GM12878 (cell line): ENCODE measurements around the gene MAEL. TPM values are rescaled to one million over a fixed set of nuclear protein-coding genes. Genes with fewer than 3 reads are reported as not detected.

ENCODE experiments used
- ATAC-seq: fragments of 200-7000 bp; cut with Tn5 transposase; 3 replicates; pipeline ENCODE4 v1.9.1; 2020; ENCODE audit warnings: mild to moderate bottlenecking, moderate library complexity
- BruUV-seq: library from RNA; stranded (reverse); fragments of 400-500 nt; replicated peaks from 2 replicates; lab custom pipeline; 2021; lab: Mats Ljungman, UMichigan
- CTCF ChIA-PET: fragments of 300-600 bp; sonication (Branson Sonifier 250); formaldehyde crosslinking; extraction: SDS; loops from one replicate; lab custom pipeline; 2021; ENCODE audit warnings: inconsistent platforms; lab: Yijun Ruan, JAX
- POLR2A ChIA-PET: fragments of 350-600 bp; formaldehyde crosslinking; extraction: SDS; loops from one replicate; lab custom pipeline; 2021; ENCODE audit warnings: inconsistent platforms; lab: Charles Lee
- RAD21 ChIA-PET: fragments of 300-600 bp; sonication (Branson Sonifier 250); formaldehyde crosslinking; loops from one replicate; lab custom pipeline; 2023; ENCODE audit warnings: antibody characterized with exemption; ENCODE audit not compliant: unreplicated experiment; lab: Charles Lee
- SMC1A ChIA-PET: fragments of 300-600 bp; sonication (Branson Sonifier 250); formaldehyde crosslinking; loops from one replicate; lab custom pipeline; 2023; ENCODE audit not compliant: unreplicated experiment, uncharacterized antibody; lab: Charles Lee
- DNase-seq: peaks from one replicate; pipeline ENCODE4 v3.0.0-alpha.2; 2011; ENCODE audit warnings: low read depth, low spot score
- FAIRE-seq: peaks from 3 replicates; lab custom pipeline; 2011; peaks lifted over from hg19 to GRCh38; lab: Jason Lieb, UNC
- H2AFZ ChIP-seq: 2 replicates; pipeline ENCODE4 v1.6.0; 2011; ENCODE audit warnings: low read depth, low read length, control low read depth; ENCODE audit not compliant: control insufficient read depth
- H3K27ac ChIP-seq: 2 replicates; pipeline ENCODE4 v1.5.1; 2011; ENCODE audit warnings: control low read depth; ENCODE audit not compliant: control insufficient read depth, insufficient read depth
- H3K27me3 ChIP-seq, 2 experiments: replicated peaks in 1 of 2; 2 replicates each; pipeline versions ENCODE4 v1.6.0 to v1.6.1; 2011; ENCODE audit warnings: low read length in 1 of 2; ENCODE audit not compliant: control insufficient read depth in 2 of 2, insufficient read depth in 2 of 2
- H3K36me3 ChIP-seq, 2 experiments: 2 replicates each; pipeline ENCODE4 v1.5.1; 2011; ENCODE audit warnings: low read length in 1 of 2; ENCODE audit not compliant: control insufficient read depth in 2 of 2, insufficient read depth in 2 of 2
- H3K4me1 ChIP-seq: 2 replicates; pipeline ENCODE4 v1.6.1; 2011; ENCODE audit warnings: mild to moderate bottlenecking, low read length, moderate library complexity, mixed read lengths; ENCODE audit not compliant: control insufficient read depth, insufficient read depth
- H3K4me2 ChIP-seq: 2 replicates; pipeline ENCODE4 v1.6.0; 2011; ENCODE audit warnings: control low read depth; ENCODE audit not compliant: control insufficient read depth, insufficient read depth
- H3K4me3 ChIP-seq: fragments of 200-600 bp; sonication (generic); 2 replicates; pipeline ENCODE4 v1.5.1; 2016
- H3K79me2 ChIP-seq: 2 replicates; pipeline ENCODE4 v1.6.0; 2011; ENCODE audit warnings: low read length; ENCODE audit not compliant: control insufficient read depth, insufficient read depth
- H3K9ac ChIP-seq: 2 replicates; pipeline ENCODE4 v1.8.0; 2011; ENCODE audit warnings: low read length, control low read depth, mixed read lengths; ENCODE audit not compliant: control insufficient read depth, insufficient read depth
- H3K9me3 ChIP-seq: replicated peaks from 3 replicates; pipeline ENCODE4 v1.5.1; 2011; ENCODE audit warnings: mild to moderate bottlenecking, low read length; ENCODE audit not compliant: control insufficient read depth, insufficient read depth
- H4K20me1 ChIP-seq: 2 replicates; pipeline ENCODE4 v1.6.0; 2011; ENCODE audit not compliant: control insufficient read depth, insufficient read depth
- ATF7 ChIP-seq: fragments of 450-650 bp; IDR thresholded peaks from 2 replicates; pipeline ENCODE4 v1.6.1; 2016; ENCODE audit warnings: low read depth, mild to moderate bottlenecking
- BMI1 ChIP-seq: fragments of 450-650 bp; IDR thresholded peaks from 2 replicates; pipeline ENCODE4 v1.6.1; 2016; ENCODE audit warnings: mild to moderate bottlenecking, moderate library complexity, borderline replicate concordance
- CTCF ChIP-seq, 3 experiments: IDR thresholded peaks in 2 of 3; conservative IDR thresholded peaks in 1 of 3; 2 replicates each; pipeline ENCODE4 v1.5.1; 2011; ENCODE audit warnings: low read depth in 3 of 3, low read length in 3 of 3, mild to moderate bottlenecking in 3 of 3, control low read depth in 2 of 3, moderate library complexity in 2 of 3, inconsistent platforms in 1 of 3, mixed read lengths in 1 of 3; ENCODE audit not compliant: control insufficient read depth in 2 of 3, insufficient read depth in 1 of 3; ENCODE audit errors: extremely low read depth in 1 of 3
- HDAC6 ChIP-seq: fragments of 200-600 bp; sonication (generic); IDR thresholded peaks from one replicate; pipeline ENCODE4 v1.8.0; 2017; ENCODE audit warnings: antibody characterized with exemption; ENCODE audit not compliant: unreplicated experiment
- HDGF ChIP-seq: fragments of 450-650 bp; IDR thresholded peaks from 2 replicates; pipeline ENCODE4 v1.6.1; 2016; ENCODE audit warnings: antibody characterized with exemption
- IRF3 ChIP-seq: fragments of 450-650 bp; IDR thresholded peaks from 2 replicates; pipeline ENCODE4 v1.6.1; 2014; ENCODE audit warnings: mild to moderate bottlenecking
- KDM1A ChIP-seq: fragments of 200-600 bp; sonication (generic); IDR thresholded peaks from 2 replicates; pipeline ENCODE4 v1.6.1; 2016; ENCODE audit warnings: borderline replicate concordance
- PAX5 ChIP-seq: IDR thresholded peaks from 2 replicates; pipeline ENCODE4 v1.6.1; 2011; ENCODE audit warnings: low read depth, low read length, borderline replicate concordance
- POLR2AphosphoS5 ChIP-seq: IDR thresholded peaks from 2 replicates; pipeline ENCODE4 v1.6.1; 2011; ENCODE audit warnings: mild to moderate bottlenecking, low read length, inconsistent platforms
- PRDM15 ChIP-seq: fragments of 450-650 bp; formaldehyde crosslinking; IDR thresholded peaks from 2 replicates; pipeline ENCODE4 v1.4.0; 2020; ENCODE audit warnings: mild to moderate bottlenecking, moderate library complexity
- TCF12 ChIP-seq: IDR thresholded peaks from 2 replicates; pipeline ENCODE4 v1.6.1; 2011; ENCODE audit warnings: low read depth, mild to moderate bottlenecking, low read length
- ZBTB4 ChIP-seq: fragments of 450-650 bp; formaldehyde crosslinking; IDR thresholded peaks from 2 replicates; pipeline ENCODE4 v1.4.0; 2022; ENCODE audit warnings: mild to moderate bottlenecking, moderate library complexity
- ZNF24 ChIP-seq: fragments of 450-650 bp; IDR thresholded peaks from 2 replicates; pipeline ENCODE4 v1.6.1; 2017; ENCODE audit warnings: antibody characterized with exemption, mild to moderate bottlenecking
- WGBS: methylation state at CpG from one replicate; pipeline ENCODE4 v1.1.6; 2016; ENCODE audit warnings: low lambda C conversion rate; ENCODE audit not compliant: insufficient replicate concordance, insufficient coverage; ENCODE audit errors: missing lambda C conversion rate; 5-methylcytosine and 5-hydroxymethylcytosine counted together
- in situ Hi-C: fragments of 300-500 bp; cut with MboI; formaldehyde crosslinking; loops from 9 replicates; pipeline ENCODE4 v1.14.3; 2018; ENCODE audit warnings: mixed read lengths
- intact Hi-C: fragments of 100-400 bp; cut with micrococcal nuclease; formaldehyde crosslinking; loops from one replicate; pipeline ENCODE4 v1.14.2; 2022; ENCODE audit not compliant: unreplicated experiment
- polyA plus RNA-seq, 11 experiments: library from polyadenylated mRNA; depleted of rRNA in 4 of 11; unstranded in 6 of 11; stranded (reverse) in 5 of 11; fragments of >200 nt; fragmentation: Nextera tagmentation in 4 of 11; fragmentation: Illumina TruSeq in 1 of 11; extraction: Ambion mirVana in 4 of 11; extraction: Trizol in 1 of 11; gene quantifications; 1 replicate in 1 of 11; 2 replicates in 10 of 11; pipeline versions ENCODE4 v1.2.1 to v1.2.3, GENCODE V29; 2011 to 2016; ENCODE audit warnings: inconsistent platforms in 2 of 11, missing spikeins in 2 of 11, low read depth in 1 of 11
- total RNA-seq, 4 experiments: library from RNA; depleted of rRNA in 3 of 4; stranded (reverse); fragments of >200 nt in 3 of 4; fragmentation: Illumina TruSeq in 1 of 4; extraction: Trizol in 1 of 4; gene quantifications; 2 replicates each; pipeline versions ENCODE4 v1.2.1 to v1.2.3, GENCODE V29; 2013 to 2021

The MAEL gene
- total and polyA plus RNA-seq, 10 of the 15 experiments (the other 5 are each of a cell fraction or from before 2014, with no cell fraction given), result 0.10 to 0.43 (median 0.24) TPM; not detected in 2

GRCh38 chr1:167054946-167055630 lies 66.0 kb downstream of the MAEL start:
- Histone ChIP-seq H4K20me1 (no peaks in the 10 kb centered on the region), H2AFZ (no peak overlapping the region), H3K4me2 (no peak overlapping the region), H3K79me2 (no peaks in the 10 kb centered on the region), H3K36me3 (no peaks in the 10 kb centered on the region), H3K27me3 (no peaks in the 10 kb centered on the region), H3K9ac (no peak overlapping the region), H3K9me3 (no peaks in the 10 kb centered on the region), H3K4me1 (0 out of 2 replicates have a peak, but pooled peaks cover 3% of the 10 kb centered on the region), H3K4me3 (no peak overlapping the region), H3K27ac (no peak overlapping the region)
- DNase-seq, result no peak
- ChIA-PET RAD21 (interaction anchor here (5.7 to 7.8 kb wide), 2 partner anchors 145 kb away, joined by 21 to 305 read pairs; no protein-coding TSS in a partner anchor), CTCF (interaction anchor here (1.1 to 18.3 kb wide), 2 partner anchors 11 to 144 kb away, joined by 3 to 734 read pairs; no protein-coding TSS in a partner anchor), SMC1A (interaction anchor here (10.4 kb wide), 1 partner anchor 145 kb away, joined by 384 read pairs; no protein-coding TSS in a partner anchor), POLR2A (no interaction called here)
- intact Hi-C loops, result loop anchor here (5.0 kb wide), 1 partner anchor 78 kb away; the partner anchor contains the start of gene ILDR2
- no peak for ATAC-seq
- in situ Hi-C loops, result loop anchor here (5.0 kb wide), 1 partner anchor 138 kb away; no protein-coding TSS in a partner anchor
- no peak for FAIRE-seq
- BruUV-seq, result no TSS peak
- WGBS, result 48% methylated on average over 14 of the region's 14 CpGs
- TF ChIP-seq IRF3 (no peak), ZNF24 (no peak), PRDM15 (CRISPR knock-in tag) (no peak), HDAC6 (no peak), POLR2AphosphoS5 (no peak), ZBTB4 (CRISPR knock-in tag) (no peak), BMI1 (no peak), PAX5 (no peak), KDM1A (no peak), ATF7 (no peak), HDGF (no peak), CTCF (IDR thresholded peaks at IDR 0.05 in 2 of 3, conservative IDR thresholded peaks at IDR 0.05 in 1 of 3; ENCODE audit: control insufficient read depth in 2 of 3, extremely low read depth in 1 of 3, insufficient read depth in 1 of 3, low read depth in 3 of 3, low read length in 3 of 3) (no peak), TCF12 (no peak)
